Thyroid gland (tissue), 4 donors: Measurements from ENCODE around the gene SATB2. TPM values are rescaled to one million over a fixed set of nuclear protein-coding genes. Genes with fewer than 3 reads are reported as not detected.

ENCODE experiments used
- DNase-seq, 2 donors: peaks; one replicate each; pipeline ENCODE4 v3.0.0-alpha.2; 2019
- H3K27ac ChIP-seq, 3 donors: fragments of 200-600 bp; sonication (generic); 1 replicate in 2 of 3; 2 replicates in 1 of 3; pipeline ENCODE4 v1.5.1; 2016 to 2019; ENCODE audit warnings: mild to moderate bottlenecking in 1 of 3, moderate library complexity in 1 of 3
- H3K27me3 ChIP-seq: fragments of 200-600 bp; sonication (generic); one replicate; pipeline ENCODE4 v1.5.1; 2019
- H3K36me3 ChIP-seq, 2 donors: fragments of 200-600 bp; sonication (generic); one replicate each; pipeline ENCODE4 v1.5.1; 2016 to 2019
- H3K4me1 ChIP-seq, 2 donors: fragments of 200-600 bp; sonication (generic); one replicate each; pipeline ENCODE4 v1.5.1; 2017 to 2019
- H3K4me3 ChIP-seq, 3 donors: fragments of 200-600 bp; sonication (generic); replicated peaks in 1 of 3; 1 replicate in 2 of 3; 2 replicates in 1 of 3; pipeline ENCODE4 v1.5.1; 2016; ENCODE audit warnings: mild to moderate bottlenecking in 1 of 3
- H3K9me3 ChIP-seq: fragments of 200-600 bp; sonication (generic); one replicate; pipeline ENCODE4 v1.5.1; 2017
- POLR2A ChIP-seq, 2 donors: fragments of 450-650 bp; IDR thresholded peaks; one replicate each; pipeline ENCODE4 v1.6.1; 2017; ENCODE audit warnings: antibody characterized with exemption in 2 of 2, mild to moderate bottlenecking in 2 of 2, moderate library complexity in 1 of 2
- WGBS, 2 donors: methylation state at CpG; one replicate each; pipeline ENCODE4 v1.1.5; 2017; 5-methylcytosine and 5-hydroxymethylcytosine counted together
- intact Hi-C: fragments of 100-400 bp; cut with DNase I; formaldehyde crosslinking; loops from one replicate; pipeline ENCODE4 v1.15.1; 2023
- total RNA-seq, 4 donors: library from RNA; depleted of rRNA; stranded (reverse); fragments of >200 nt; gene quantifications; one replicate each; pipeline ENCODE4 v1.2.3, GENCODE V29; 2016
- TF ChIP-seq, protein P1 (sequence below), 6 experiments: fragments of 200-600 bp in 3 of 6; fragments of 450-650 bp in 3 of 6; sonication (generic) in 3 of 6; IDR thresholded peaks; one replicate each; pipeline ENCODE4 v1.5.1; 2016 to 2019; ENCODE audit warnings: antibody characterized with exemption in 6 of 6, mild to moderate bottlenecking in 2 of 6, inconsistent platforms in 1 of 6, moderate library complexity in 1 of 6

SATB2 gene
- total RNA-seq, 4 donors from 2014 or later: 1.9 to 2.9 (median 1.9) TPM

DNA sequence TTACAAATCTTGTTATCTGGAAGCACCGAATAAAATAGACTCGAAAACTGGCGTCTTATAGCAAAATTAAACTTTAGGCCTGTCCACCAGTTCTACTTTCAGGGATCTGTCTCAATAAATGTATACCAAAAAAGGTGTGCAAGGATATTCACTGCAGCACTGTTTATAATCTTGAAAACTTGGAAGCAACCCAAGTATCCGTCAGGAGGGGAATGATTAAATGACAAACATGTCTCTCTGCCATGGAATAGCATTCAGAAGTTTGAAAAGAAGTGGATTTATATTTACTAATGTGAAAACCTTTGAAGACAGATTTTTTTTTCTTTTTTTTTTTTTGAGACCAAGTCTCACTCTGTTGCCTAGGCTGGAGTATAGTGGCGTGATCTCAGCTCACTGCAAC is 32.3 kb upstream of the SATB2 start:
- WGBS, 2 donors: 86 to 91% methylated on average over 5 of the region's 5 CpGs
- intact Hi-C loops: loop anchor here (10.0 kb wide), 1 partner anchor 355 kb away; no protein-coding TSS in a partner anchor
- no peak for TF ChIP-seq POLR2A (IDR thresholded peaks at IDR 0.05)
- TF ChIP-seq, protein P1, sequence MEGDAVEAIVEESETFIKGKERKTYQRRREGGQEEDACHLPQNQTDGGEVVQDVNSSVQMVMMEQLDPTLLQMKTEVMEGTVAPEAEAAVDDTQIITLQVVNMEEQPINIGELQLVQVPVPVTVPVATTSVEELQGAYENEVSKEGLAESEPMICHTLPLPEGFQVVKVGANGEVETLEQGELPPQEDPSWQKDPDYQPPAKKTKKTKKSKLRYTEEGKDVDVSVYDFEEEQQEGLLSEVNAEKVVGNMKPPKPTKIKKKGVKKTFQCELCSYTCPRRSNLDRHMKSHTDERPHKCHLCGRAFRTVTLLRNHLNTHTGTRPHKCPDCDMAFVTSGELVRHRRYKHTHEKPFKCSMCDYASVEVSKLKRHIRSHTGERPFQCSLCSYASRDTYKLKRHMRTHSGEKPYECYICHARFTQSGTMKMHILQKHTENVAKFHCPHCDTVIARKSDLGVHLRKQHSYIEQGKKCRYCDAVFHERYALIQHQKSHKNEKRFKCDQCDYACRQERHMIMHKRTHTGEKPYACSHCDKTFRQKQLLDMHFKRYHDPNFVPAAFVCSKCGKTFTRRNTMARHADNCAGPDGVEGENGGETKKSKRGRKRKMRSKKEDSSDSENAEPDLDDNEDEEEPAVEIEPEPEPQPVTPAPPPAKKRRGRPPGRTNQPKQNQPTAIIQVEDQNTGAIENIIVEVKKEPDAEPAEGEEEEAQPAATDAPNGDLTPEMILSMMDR (IDR thresholded peaks at IDR 0.05): no peak

DNA sequence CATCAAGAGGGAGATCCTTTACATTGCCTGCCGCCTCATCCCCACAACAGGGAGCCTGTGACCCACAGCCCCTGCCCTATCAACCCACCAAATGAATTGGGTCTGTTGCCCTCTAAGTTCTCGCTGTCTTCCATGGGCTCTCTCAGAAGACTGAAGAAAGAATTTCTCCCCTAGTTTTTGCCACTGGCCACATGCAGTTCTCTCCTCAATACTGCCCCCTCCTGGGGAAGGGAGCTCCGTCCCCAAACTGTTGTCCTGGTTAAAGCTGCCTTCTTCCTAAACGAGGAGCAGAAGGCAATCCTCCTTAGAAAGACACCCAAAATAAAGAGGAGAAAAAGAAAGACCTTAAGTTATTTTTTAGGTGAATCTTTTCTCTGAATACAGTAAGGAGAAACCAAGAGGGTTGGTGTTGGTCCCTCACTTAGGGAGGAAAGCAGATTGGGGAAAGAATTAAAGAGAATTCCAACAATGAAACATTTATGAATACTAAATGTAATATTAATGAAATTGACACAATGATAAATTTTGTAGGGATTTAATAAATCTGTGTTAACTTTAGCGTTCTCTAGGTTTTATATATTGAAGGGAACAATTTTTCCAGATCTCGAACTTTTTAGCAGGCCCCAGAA is 31.1 kb upstream of the SATB2 start:
- Histone ChIP-seq H3K4me1 (no peaks in the 10 kb centered on the region), H3K9me3 (no peaks in the 10 kb centered on the region), H3K27me3 (no peaks in the 10 kb centered on the region), H3K27ac (no peak overlapping the region), H3K4me3 (no peak overlapping the region), H3K36me3 (no peaks in the 10 kb centered on the region)
- no peak for TF ChIP-seq POLR2A (IDR thresholded peaks at IDR 0.05)
- TF ChIP-seq, protein P1 (IDR thresholded peaks at IDR 0.05): peak in 5 of 6 experiments; percentile 15 to 72 (median 38)
- 43 to 48% methylated on average over 6 of the region's 6 CpGs for whole genome bisulfite sequencing, 2 donors
- intact Hi-C loops: loop anchor here (10.0 kb wide), 1 partner anchor 1174 kb away; no protein-coding TSS in a partner anchor
- peak; percentile 38 to 54 for DNase-seq

More for the DNA sequence above, 32.3 kb upstream of the SATB2 start:
- no peak for DNase-seq
- Histone ChIP-seq H3K4me3 (no peak overlapping the region), H3K36me3 (no peaks in the 10 kb centered on the region), H3K27ac (no peak overlapping the region), H3K27me3 (no peaks in the 10 kb centered on the region), H3K9me3 (no peaks in the 10 kb centered on the region), H3K4me1 (no peaks in the 10 kb centered on the region)

DNA sequence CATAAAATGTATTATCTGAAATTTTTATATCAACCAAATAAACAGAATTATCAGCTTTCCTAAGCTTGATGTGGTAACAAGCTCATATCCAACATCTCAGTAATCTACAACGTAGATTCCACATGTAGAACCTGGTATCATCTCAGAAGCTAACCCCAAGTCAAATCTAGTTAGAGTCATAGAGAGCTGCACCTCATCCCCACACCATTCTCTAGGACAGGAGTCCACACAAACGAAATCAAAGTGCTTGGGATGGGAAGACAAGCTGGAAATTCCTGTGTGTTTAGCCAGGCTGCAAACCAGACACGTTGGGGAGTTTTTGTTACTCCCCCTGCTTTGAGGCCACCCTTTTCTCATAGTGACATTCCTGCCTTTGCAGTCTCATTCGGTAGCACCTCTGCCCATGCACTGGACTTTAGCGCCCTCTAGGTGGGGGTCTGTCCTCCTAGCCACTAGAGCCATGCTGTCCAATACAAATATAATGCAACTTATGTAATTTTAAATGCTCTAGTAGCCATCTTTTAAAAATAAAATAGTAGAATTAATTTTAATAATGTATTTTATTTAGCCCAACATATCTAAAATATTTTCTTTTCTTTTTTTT is 28.1 kb upstream of the SATB2 start:
- intact Hi-C loops: loop anchor here (10.0 kb wide), 1 partner anchor 1171 kb away; no protein-coding TSS in a partner anchor
- Histone ChIP-seq H3K27me3 (peaks cover 3% of the 10 kb centered on the region), H3K4me3 (no peak overlapping the region), H3K4me1 (no peaks in the 10 kb centered on the region), H3K36me3 (no peaks in the 10 kb centered on the region), H3K9me3 (no peaks in the 10 kb centered on the region), H3K27ac (no peak overlapping the region)
- TF ChIP-seq, protein P1 (IDR thresholded peaks at IDR 0.05): peak in 5 of 6 experiments; percentile 20 to 64 (median 40)
- TF ChIP-seq POLR2A (IDR thresholded peaks at IDR 0.05): no peak
- 13 to 18% methylated on average over 5 of the region's 5 CpGs for WGBS, 2 donors
- DNase-seq: peak; percentile 46 to 54

DNA sequence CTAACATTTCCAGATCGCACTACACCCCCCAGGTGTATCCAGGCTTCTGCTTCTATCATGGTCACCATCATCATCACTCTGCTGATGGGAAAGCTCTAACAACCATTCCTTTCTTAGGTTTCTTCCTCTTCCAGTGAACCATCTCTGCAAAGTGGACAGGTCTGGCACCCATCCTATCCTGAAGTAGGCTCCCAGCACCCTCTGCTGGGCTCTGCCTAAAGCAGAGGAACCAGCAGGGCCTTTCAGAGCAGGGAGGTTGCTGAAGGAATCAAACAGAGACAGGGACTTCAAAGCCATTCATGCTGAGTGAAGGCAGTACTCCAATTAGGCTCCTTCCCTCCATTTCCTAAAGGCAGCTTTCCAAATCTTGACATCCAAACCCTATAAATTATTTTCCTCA is 27.2 kb upstream of the SATB2 start:
- H3K36me3 ChIP-seq: no peaks in the 10 kb centered on the region
- intact Hi-C loops: loop anchor here (10.0 kb wide), 1 partner anchor 1170 kb away; no protein-coding TSS in a partner anchor
- H3K27ac ChIP-seq: no peak overlapping the region
- H3K27me3 ChIP-seq: peaks cover 3% of the 10 kb centered on the region
- 94 to 97% methylated on average over 1 of the region's 1 CpG for WGBS, 2 donors
- H3K4me3 ChIP-seq: no peak overlapping the region
- H3K4me1 ChIP-seq: no peaks in the 10 kb centered on the region
- no peak for TF ChIP-seq POLR2A (IDR thresholded peaks at IDR 0.05)
- TF ChIP-seq, protein P1 (IDR thresholded peaks at IDR 0.05): no peak
- DNase-seq: no peak
- no peaks in the 10 kb centered on the region for H3K9me3 ChIP-seq

DNA sequence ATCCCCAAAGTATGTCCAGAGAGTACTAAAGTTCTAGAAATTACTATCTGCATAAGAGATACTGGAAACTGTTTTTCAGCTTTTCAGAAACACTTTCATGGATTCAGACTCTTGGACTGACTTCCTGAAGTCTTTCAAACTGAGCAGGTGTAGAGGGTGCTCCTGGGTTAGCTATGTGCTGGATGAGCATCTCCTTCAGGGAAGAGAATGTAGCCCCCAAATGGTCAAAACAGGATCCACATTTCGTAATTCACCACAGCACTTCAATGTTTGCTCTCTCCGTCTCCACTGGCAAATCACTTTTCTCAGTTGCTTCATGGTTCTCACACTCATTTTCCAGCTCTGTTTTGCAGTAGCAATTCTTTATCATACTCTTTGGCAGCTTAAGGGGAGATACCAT is 23.2 kb upstream of the SATB2 start:
- DNase-seq: no peak
- 84% methylated on average over 2 of the region's 2 CpGs for WGBS, 2 donors
- no peaks in the 10 kb centered on the region for H3K9me3 ChIP-seq
- no peak overlapping the region for H3K27ac ChIP-seq
- peaks cover 3% of the 10 kb centered on the region for H3K27me3 ChIP-seq
- no peaks in the 10 kb centered on the region for H3K4me1 ChIP-seq
- H3K4me3 ChIP-seq: no peak overlapping the region
- TF ChIP-seq POLR2A (IDR thresholded peaks at IDR 0.05): no peak
- TF ChIP-seq, protein P1 (IDR thresholded peaks at IDR 0.05): no peak
- no peaks in the 10 kb centered on the region for H3K36me3 ChIP-seq
- intact Hi-C loops: loop anchor here (10.0 kb wide), 1 partner anchor 1166 kb away; no protein-coding TSS in a partner anchor
